Stimulated activated CD4-positive, alpha-beta T cell treated with anti-CD3 and anti-CD28 coated beads, Interleukin-4, amount 100 ng/mL, for 48 hours (primary cell): ENCODE results near the gene FAM83F.

Experiments used
- DNase-seq, 2 donors: peaks; one replicate each; pipeline ENCODE4 v3.0.0-alpha.2; 2020; ENCODE audit warnings: low read depth in 2 of 2

The FAM83F gene

DNA sequence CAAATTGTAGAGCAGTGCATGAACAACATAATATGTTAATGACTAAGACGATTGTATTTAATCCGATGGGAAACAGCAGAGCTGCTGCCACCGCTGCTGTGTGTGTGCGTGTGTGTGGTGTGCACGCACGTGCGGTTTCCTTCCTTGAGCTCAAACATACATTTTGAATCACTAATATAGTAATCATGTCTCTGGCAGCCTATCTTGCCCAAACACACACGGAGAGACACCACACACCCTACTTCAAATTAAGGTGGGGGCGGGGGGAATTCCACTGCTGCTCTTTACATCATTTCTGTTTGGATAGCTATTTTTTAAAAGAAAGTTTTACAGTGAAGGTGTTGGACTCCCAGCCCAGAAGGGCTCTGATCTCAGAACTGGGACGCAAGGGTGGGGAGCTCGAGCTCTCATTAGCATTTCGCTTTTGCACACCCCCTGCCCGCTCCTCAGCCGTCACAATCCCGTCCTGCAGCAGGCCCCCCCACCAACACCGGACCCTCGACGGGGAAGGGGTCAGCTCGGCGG lies 651 bp upstream of the FAM83F start:
- DNase-seq: no peak

DNA sequence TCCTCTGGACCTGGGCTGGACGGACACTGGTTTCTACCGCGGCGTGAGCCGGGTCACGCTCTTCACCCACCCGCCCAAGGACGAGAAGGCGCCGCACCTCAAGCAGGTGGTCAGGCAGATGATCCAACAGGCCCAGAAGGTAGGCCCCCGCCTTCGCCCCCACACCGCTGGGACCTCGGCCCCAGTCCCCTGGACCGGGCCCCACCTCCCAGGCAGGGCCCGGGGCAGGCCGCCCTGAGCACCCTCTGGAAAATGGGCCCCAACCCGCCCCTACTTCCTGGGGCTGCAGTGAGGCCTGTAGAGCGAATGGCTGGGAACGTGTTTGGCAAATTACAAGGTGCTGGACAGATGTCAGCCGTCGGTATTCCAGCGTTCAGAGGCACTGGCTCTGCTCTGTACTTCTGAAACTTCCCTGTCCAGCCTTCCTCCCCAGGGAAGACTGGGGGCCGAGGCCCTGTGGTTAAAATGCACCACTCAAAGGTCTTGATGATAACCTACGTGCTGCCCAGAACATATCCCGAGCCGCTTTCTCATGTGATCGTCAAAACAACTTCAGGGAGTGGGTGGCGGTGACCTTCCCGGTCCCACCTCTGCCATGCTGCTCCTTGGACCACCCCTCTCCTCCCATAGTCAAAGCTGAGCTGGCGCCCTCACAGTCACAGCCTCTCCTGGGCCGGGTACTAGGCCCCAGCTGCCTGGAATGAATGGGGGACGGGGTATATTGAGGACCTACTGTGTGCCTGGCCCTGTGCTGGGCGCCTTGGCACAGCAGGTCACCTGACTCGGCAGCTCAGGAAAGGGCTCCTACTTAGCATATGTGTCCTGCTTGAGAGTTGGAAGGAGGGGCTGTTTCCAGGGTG lies 869 bp downstream of the FAM83F start:
- no peak for DNase-seq

DNA sequence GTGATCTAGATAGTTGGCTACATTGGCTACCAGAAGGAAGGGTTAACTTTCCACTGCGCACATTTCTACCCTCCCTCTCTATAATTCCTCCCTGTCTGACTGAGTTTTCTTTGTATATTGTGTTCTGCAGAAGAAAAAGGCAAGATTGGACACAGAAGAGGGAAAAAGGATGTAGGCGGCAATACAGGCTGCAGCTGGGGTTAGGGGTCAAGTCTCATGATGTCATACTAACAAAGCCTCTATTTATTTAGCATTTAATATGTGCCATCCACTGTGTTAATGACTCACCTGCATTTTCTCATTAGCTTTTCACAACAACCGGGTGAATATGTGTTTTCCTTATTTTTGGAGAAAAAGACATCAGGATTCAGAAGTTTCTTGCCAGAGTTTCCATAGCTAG lies 2.0 kb downstream of the FAM83F start:
- DNase-seq: no peak

DNA sequence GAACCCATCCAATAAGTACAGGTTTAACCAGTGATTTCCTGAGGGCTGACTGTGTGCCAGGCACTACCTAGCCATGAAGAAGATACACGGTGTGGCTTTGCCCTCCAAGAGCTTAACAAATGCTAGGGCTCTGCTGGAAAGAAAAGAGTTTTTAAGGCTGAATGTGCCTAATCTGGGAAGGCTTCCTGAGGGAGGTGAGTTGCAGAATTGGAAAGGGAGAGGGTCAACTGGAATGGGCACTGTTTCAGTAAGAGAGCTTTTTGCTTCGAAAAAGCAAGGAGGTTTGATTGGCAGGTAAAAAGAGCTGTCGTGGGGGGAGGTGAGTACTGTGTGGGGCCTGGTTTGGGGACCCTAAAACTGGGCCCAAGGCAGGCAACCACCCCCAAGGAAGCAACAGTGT lies 2.7 kb downstream of the FAM83F start:
- no peak for DNase-seq

GRCh38 chr22:39997939-39998726 lies 3.4 kb downstream of the FAM83F start:
- no peak for DNase-seq

DNA sequence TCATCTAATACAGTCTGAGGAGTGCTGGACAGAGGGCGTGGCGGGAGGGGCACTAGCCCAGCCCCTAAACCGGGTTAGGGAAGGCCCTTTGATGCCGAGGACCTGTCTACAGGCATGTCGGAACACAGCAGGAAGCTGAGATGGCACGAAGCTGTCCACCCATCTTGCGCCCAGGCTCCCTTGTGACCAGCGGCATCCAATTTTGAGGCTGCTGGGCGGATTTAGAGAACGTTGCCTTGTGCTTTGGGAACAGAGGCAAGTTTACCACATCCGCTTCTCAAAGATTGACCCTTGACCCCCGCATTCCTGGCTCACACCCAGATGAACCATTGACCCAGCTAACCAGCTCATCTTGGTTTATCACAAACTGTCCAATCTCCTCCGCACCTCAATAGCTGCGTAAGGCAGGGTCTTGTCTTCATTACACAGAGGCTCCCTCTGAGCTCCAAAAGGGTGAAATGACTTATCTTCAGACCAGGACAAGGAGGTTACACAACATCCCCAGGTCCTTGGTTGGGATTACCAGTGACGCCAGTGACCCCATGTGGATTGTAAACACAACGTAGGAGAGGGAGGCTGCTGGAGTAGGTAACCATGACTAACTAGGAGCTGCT lies 4.5 kb downstream of the FAM83F start:
- DNase-seq: no peak

- no peak for DNase-seq
These were observed 5.4 kb downstream of the FAM83F start for GRCh38 chr22:40000171-40000570.

DNA sequence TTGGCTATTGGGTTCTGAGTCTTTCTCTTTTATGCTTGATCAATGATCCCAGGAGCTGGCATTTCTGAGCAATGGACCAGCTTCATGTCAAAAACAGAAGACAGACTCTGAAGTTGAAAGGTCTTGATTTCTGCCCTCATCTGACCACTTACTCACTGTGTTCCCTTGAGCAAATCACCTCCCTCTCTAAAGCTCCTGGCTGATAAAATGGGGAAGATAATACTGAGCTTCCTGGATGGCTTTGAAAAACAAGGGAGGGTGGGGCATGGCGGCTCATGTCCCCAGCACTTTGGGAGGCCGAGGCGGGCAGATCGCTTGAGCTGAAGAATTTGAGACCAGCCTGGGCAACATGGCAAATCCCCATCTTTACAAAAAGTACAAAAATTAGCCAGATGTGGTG lies 6.4 kb downstream of the FAM83F start:
- DNase-seq: no peak

GRCh38 chr22:40001800-40002577 lies 7.2 kb downstream of the FAM83F start:
- no peak for DNase-seq

- no peak for DNase-seq
These were observed 8.4 kb downstream of the FAM83F start for GRCh38 chr22:40002935-40003715.

DNA sequence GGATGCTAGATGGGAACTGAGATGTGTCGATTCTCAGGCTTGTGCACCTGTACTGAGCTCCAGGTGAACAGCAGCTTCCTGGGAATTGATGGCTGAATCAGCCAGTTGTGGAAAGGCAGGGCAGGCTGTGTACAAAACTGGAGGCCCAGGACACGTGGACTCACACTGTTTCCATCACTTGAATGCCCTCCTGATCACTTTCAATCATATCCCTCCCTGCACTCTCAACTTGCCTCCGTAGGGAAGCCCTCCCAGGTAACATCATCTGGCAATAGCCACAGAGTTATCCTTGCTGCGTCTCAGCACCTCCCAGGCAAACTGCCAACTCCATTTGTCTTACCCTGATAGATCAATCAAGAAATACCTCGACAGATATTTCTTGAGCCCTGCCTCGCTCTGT lies 10.1 kb downstream of the FAM83F start:
- DNase-seq: no peak

DNA sequence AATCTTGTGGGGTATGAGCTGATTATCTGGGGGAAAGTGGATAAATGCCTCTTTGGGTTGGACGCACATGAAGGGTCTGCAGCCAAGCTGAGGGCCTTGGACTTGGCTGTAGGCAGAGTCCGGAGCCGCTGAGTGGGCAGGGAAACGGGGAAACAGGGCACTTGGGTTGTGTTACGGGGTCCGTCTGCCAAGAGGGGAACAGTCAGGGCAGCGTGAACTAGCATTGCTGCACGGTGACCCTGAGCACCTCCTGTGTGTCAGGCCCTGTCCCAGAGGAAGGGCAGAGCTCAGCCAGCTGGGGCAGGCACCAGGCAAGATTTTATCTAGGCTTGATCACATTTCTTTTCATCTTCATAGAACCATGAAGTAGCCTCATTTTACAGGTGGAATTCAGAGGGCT lies 11.9 kb downstream of the FAM83F start:
- DNase-seq: no peak

DNA sequence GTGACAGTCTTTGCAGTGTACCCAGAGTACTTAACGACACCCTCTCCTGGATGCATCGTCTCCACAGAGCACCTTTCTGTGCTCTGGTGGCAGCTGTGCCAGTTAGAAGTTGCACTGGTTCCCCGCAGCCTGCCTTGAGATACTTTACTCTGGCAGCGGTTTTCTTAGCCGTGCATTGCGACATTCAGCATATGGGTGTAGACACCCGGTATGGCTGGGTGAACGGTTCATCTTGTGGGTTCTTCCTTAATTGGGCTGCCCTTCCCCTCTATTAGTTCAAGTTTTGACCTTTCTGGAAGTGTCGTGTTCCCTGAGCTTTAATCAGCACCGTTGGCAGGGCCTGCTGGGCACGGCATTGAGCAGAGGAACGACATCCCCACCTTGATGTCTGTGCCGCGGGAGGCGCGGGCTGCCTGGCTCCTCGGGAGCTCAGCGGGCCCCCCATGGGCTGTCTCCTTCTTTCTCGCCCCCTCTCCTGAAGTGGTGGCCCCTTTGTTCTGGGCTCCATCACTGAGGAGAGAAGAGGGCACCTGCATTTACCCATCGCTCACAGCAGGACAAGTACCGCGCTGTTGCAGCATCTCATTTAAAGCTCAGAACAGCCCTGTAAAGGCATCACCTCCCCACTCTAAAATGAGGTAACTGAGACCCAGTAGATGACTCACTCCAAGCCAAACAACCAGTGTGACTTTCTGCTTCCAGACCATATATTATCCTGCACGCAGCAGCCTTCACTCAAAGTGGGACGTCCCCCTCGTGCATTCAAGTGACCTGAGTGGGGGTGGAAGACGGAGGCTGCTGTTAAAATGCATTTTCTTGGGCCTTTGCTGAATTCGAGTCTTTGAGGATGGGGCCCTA lies 13.3 kb downstream of the FAM83F start:
- DNase-seq: no peak

- DNase-seq: no peak
These were observed 14.1 kb downstream of the FAM83F start for GRCh38 chr22:40008726-40009291.

- no peak for DNase-seq
These were observed 14.6 kb downstream of the FAM83F start for GRCh38 chr22:40009292-40009774.

DNA sequence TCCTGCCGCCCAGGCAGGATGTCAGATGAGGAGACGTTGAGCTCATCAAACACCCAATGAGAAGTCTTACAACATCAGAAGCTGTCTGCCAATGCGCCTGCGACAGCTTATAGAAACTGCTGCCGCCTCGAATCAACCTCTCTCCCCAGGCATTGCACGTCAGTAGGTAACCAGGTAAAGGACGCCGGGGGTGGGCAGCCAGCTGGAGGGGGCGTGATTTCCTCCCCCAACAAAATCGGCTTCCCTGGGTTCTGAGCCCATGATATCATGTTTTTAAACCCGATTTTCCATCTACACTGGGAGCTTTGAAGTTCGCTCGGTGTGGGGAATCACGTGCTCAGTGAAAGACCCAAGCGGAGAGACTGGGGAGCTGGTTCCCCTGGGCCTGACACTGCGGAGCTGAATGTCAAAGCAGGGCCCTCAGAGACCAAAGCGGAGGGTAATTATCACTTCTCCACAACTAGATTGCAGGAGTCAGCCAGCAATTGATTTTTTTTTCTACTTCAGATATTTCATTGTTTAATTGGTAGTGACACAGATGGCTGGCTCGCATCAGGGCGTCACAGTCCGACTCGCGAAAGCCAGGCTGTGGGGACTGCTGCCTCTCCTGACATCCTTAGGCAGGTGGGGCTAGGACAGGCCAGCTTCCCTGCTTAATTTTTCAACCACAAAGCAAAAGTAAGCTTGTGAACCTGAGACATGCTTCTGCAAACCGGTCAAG lies 15.4 kb downstream of the FAM83F start:
- DNase-seq: no peak

- no peak for DNase-seq
These were observed 16.0 kb downstream of the FAM83F start for GRCh38 chr22:40010746-40011145.

- DNase-seq: no peak
These were observed 20.0 kb downstream of the FAM83F start for GRCh38 chr22:40014667-40015248.
